Loucy (cell line): Measurements from ENCODE around the gene CROCC2.

Source experiments
- EZH2phosphoT487 ChIP-seq: fragments of 200-600 bp; IDR thresholded peaks from 2 replicates; pipeline ENCODE4 v1.6.1; 2018; ENCODE audit warnings: antibody characterized with exemption, mild to moderate bottlenecking, moderate library complexity, borderline replicate concordance
- TF ChIP-seq, protein P1 (sequence below): fragments of 200-600 bp; sonication (generic); conservative IDR thresholded peaks from 2 replicates; pipeline ENCODE4 v1.5.1; 2014; ENCODE audit warnings: mild to moderate bottlenecking, antibody characterized with exemption, low read length

DNA sequence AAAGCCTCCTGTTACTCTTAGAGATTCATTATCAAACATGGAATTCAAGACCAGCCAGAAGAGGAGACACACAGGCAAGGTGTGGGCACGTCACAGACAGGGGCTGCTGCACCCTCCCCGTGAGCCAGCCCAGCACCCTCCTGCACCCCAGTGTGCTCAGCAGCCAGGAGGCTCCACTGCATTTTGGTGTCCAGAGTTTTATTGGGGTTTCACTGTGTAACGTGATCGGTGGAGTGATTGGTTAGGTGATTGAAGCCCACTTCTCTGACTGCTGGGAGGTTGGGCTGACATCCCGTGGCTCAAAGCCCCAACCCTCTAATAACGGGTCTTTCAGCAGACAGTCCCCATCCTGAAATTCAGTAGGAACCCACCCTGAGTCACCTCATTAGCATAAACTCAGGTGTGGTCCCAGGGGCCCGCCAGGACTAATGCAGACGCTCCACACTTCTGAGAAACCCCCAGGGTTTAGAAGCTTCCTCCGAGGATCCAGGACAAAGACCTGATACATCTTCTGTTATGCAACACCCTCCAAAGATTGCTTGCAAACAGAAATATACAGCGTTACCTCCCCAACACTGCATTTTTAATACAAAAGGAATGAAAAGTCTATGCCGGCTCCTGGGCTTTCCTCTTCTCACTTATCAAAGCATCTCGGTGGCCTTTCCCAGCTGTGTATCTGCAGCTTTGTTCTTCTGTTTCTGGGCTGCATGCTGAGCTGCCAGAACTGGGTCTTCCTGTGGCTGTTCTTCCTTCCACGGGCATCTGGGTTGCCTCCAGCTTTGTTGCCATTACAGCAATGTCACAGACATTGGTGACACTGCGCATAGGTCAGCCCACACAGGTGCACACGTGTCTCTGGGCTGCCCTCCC lies 48.5 kb downstream of the CROCC2 start:
- TF ChIP-seq, protein P1, sequence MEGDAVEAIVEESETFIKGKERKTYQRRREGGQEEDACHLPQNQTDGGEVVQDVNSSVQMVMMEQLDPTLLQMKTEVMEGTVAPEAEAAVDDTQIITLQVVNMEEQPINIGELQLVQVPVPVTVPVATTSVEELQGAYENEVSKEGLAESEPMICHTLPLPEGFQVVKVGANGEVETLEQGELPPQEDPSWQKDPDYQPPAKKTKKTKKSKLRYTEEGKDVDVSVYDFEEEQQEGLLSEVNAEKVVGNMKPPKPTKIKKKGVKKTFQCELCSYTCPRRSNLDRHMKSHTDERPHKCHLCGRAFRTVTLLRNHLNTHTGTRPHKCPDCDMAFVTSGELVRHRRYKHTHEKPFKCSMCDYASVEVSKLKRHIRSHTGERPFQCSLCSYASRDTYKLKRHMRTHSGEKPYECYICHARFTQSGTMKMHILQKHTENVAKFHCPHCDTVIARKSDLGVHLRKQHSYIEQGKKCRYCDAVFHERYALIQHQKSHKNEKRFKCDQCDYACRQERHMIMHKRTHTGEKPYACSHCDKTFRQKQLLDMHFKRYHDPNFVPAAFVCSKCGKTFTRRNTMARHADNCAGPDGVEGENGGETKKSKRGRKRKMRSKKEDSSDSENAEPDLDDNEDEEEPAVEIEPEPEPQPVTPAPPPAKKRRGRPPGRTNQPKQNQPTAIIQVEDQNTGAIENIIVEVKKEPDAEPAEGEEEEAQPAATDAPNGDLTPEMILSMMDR: no peak
- no peak for TF ChIP-seq EZH2phosphoT487
